RWPE2 (cell line): ENCODE results near the gene POLR3K.

Experiments used
- ATAC-seq: fragments of 200-7000 bp; cut with Tn5 transposase; 3 replicates; pipeline ENCODE4 v1.9.1; 2021; ENCODE audit warnings: low read depth
- DNase-seq: peaks from one replicate; pipeline ENCODE4 v3.0.0-alpha.2; 2020; ENCODE audit warnings: low spot score
- H3K27ac ChIP-seq: fragments of 450-650 bp; 2 replicates; pipeline ENCODE4 v1.5.1; 2017; ENCODE audit warnings: mild to moderate bottlenecking; ENCODE audit not compliant: poor library complexity, severe bottlenecking
- H3K27me3 ChIP-seq: fragments of 250-450 bp; sonication (Bioruptor Pico); 2 replicates; pipeline ENCODE4 v1.5.1; 2021; ENCODE audit warnings: mild to moderate bottlenecking, moderate library complexity; ENCODE audit not compliant: insufficient read depth, poor library complexity, severe bottlenecking
- H3K36me3 ChIP-seq: fragments of 250-450 bp; sonication (Bioruptor Pico); 2 replicates; pipeline ENCODE4 v1.5.1; 2020; ENCODE audit warnings: low read depth, mild to moderate bottlenecking, moderate library complexity
- H3K4me1 ChIP-seq: fragments of 250-450 bp; sonication (Bioruptor Pico); 2 replicates; pipeline ENCODE4 v1.5.1; 2021; ENCODE audit warnings: mild to moderate bottlenecking, moderate library complexity; ENCODE audit not compliant: insufficient read depth, poor library complexity, severe bottlenecking
- H3K4me3 ChIP-seq: fragments of 250-450 bp; sonication (Bioruptor Pico); 2 replicates; pipeline ENCODE4 v1.5.1; 2021; ENCODE audit warnings: mild to moderate bottlenecking, moderate library complexity; ENCODE audit not compliant: severe bottlenecking
- H3K9me3 ChIP-seq: fragments of 250-450 bp; sonication (Bioruptor Pico); 2 replicates; pipeline ENCODE4 v1.5.1; 2021; ENCODE audit warnings: mild to moderate bottlenecking, moderate library complexity; ENCODE audit not compliant: severe bottlenecking
- CTCF ChIP-seq: fragments of 450-650 bp; IDR thresholded peaks from one replicate; pipeline ENCODE4 v1.5.1; 2017; ENCODE audit warnings: mild to moderate bottlenecking, moderate library complexity; ENCODE audit not compliant: poor library complexity, severe bottlenecking

POLR3K gene

GRCh38 chr16:53346-54236 lies at the start of gene POLR3K, which contains the start of gene SNRNP25:
Gene POLR3K, minus strand, starts transcription at chr16:53608. Its CDS starts 22 bp downstream, at chr16:53586.
Gene SNRNP25, plus strand, starts transcription at chr16:53828. Its CDS starts 189 bp downstream, at chr16:54017.
- Histone ChIP-seq H3K27ac (peak within 1 kb of the TSS; percentile 68), H3K36me3 (peaks cover 37% of the 10 kb centered on the region)
- peak; percentile 99 for DNase-seq

GRCh38 chr16:102060-102855 lies 48.9 kb upstream of the POLR3K start:
- H3K4me3 ChIP-seq: no peak overlapping the region
- H3K27ac ChIP-seq: no peak overlapping the region
- DNase-seq: no peak
- H3K27me3 ChIP-seq: no peaks in the 10 kb centered on the region
- TF ChIP-seq CTCF: no peak
- ATAC-seq: no peak
- no peaks in the 10 kb centered on the region for H3K9me3 ChIP-seq
- H3K36me3 ChIP-seq: peaks cover 66% of the 10 kb centered on the region
- H3K4me1 ChIP-seq: no peaks in the 10 kb centered on the region

More at GRCh38 chr16:53346-54236, at the start of gene POLR3K, which contains the start of gene SNRNP25:
- H3K4me1 ChIP-seq: no peaks in the 10 kb centered on the region
- no peaks in the 10 kb centered on the region for H3K27me3 ChIP-seq
- ATAC-seq: peak; percentile 96
- no peak for TF ChIP-seq CTCF
- peak within 1 kb of the TSS; percentile 61 for H3K4me3 ChIP-seq
- no peaks in the 10 kb centered on the region for H3K9me3 ChIP-seq

DNA sequence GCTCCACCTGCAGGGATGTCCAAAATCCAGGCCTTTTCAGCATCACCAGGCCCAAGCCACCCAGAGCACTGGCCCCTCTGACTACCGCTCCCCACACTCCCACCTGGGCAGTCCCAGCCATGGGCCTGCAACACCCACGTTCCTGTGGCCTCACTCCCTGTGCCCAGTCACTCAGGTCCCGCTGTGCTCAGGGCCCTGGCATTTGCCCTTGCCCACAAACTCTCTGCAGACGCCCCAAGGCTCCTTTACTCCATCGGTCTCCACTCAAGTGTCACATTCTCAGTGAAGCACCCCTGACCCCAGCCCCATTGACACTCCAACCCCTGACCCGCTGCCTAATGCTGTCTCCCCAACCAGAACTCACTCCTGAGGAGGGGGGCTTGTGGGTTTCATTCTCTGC lies 48.2 kb upstream of the POLR3K start:
- TF ChIP-seq CTCF: no peak
- ATAC-seq (no peak), DNase-seq (no peak)
- Histone ChIP-seq H3K4me1 (no peaks in the 10 kb centered on the region), H3K36me3 (peaks cover 61% of the 10 kb centered on the region), H3K9me3 (no peaks in the 10 kb centered on the region), H3K4me3 (no peak overlapping the region), H3K27ac (no peak overlapping the region), H3K27me3 (no peaks in the 10 kb centered on the region)

DNA sequence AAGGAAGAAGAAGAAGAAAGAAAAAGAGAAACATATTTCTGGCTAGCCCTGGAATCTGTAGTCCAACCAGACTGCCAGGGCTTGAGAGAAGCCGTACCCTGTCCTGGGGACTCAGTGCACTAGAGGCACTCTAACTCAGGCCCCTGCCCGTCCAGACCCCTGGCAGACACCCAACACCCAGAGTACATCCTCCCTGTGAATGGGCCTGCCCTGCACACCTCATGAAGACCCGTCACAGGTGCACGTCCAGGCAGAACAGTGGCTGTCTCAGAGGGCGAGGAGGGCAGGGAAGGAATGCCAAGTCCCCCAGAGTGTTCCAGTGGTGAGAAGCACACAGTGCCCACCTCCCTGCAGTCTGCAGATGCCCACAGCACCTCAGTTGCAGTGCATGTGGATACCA lies 47.6 kb upstream of the POLR3K start:
- H3K4me3 ChIP-seq: no peak overlapping the region
- no peak for DNase-seq
- TF ChIP-seq CTCF: no peak
- H3K27me3 ChIP-seq: no peaks in the 10 kb centered on the region
- H3K9me3 ChIP-seq: no peaks in the 10 kb centered on the region
- H3K36me3 ChIP-seq: peaks cover 61% of the 10 kb centered on the region
- H3K4me1 ChIP-seq: no peaks in the 10 kb centered on the region
- ATAC-seq: no peak
- H3K27ac ChIP-seq: no peak overlapping the region
